Hepatocyte (in vitro differentiated cells): ENCODE data around the gene PUS10.
"Not testable (repeated sequence)": the region's sequence is repeated elsewhere in the genome, so short reads cannot be mapped to it uniquely, and the experiment has no call there.

Experiments used
- EZH2 ChIP-seq: fragments of 200-600 bp; sonication (generic); IDR thresholded peaks from 2 replicates; pipeline ENCODE4 v1.6.1; 2016; ENCODE audit warnings: antibody characterized with exemption, mild to moderate bottlenecking, borderline replicate concordance
- TF ChIP-seq, protein P1 (sequence below): fragments of 200-600 bp; sonication (generic); IDR thresholded peaks from 2 replicates; pipeline ENCODE4 v1.5.1; 2016; ENCODE audit warnings: antibody characterized with exemption, mild to moderate bottlenecking; ENCODE audit not compliant: poor library complexity

DNA sequence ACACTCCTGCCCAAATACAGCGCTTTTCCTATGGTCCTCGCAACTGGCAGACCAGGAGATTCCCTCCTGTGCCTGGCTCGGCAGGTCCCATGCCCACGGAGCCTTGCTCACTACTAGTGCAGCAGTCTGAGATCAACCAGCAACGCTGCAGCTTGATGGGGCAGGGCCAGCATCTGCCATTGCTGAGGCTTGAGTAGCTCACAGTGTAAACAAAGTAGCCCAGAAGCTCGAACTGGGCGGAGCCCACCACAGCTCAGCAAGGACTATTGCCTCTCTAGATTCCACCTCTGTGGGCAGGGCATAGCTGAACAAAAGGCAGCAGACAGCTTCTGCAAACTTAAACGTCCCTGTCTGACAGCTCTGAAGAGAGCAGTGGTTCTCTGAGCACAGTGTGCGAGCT is 16.5 kb upstream of the PUS10 start:
- TF ChIP-seq, protein P1, sequence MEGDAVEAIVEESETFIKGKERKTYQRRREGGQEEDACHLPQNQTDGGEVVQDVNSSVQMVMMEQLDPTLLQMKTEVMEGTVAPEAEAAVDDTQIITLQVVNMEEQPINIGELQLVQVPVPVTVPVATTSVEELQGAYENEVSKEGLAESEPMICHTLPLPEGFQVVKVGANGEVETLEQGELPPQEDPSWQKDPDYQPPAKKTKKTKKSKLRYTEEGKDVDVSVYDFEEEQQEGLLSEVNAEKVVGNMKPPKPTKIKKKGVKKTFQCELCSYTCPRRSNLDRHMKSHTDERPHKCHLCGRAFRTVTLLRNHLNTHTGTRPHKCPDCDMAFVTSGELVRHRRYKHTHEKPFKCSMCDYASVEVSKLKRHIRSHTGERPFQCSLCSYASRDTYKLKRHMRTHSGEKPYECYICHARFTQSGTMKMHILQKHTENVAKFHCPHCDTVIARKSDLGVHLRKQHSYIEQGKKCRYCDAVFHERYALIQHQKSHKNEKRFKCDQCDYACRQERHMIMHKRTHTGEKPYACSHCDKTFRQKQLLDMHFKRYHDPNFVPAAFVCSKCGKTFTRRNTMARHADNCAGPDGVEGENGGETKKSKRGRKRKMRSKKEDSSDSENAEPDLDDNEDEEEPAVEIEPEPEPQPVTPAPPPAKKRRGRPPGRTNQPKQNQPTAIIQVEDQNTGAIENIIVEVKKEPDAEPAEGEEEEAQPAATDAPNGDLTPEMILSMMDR = not testable (repeated sequence)
- TF ChIP-seq EZH2 = not testable (repeated sequence)
